ENCODE data around the gene TNRC18.

- TF ChIP-seq CTCF (conservative IDR thresholded peaks at IDR 0.05; ENCODE audit: low read depth, low read length), result no peak
- no peak for TF ChIP-seq EZH2 (IDR thresholded peaks at IDR 0.05; ENCODE audit: borderline replicate concordance, low read depth, low read length, poor library complexity, severe bottlenecking)
Measured at GRCh38 chr7:5454485-5454884, 30.9 kb upstream of the TNRC18 start.
